GM13976 (cell line): ENCODE measurements around the gene MRPL24.

Experiments used
- DNase-seq: peaks from one replicate; pipeline ENCODE4 v3.0.0; 2012; ENCODE audit warnings: low spot score
- in situ Hi-C: fragments of 300-500 bp; cut with MboI; formaldehyde crosslinking; loops from one replicate; pipeline ENCODE4 v1.12.0; 2022; ENCODE audit warnings: low sequenced_read_pairs, mixed read lengths, inconsistent platforms; ENCODE audit not compliant: unreplicated experiment
- TF ChIP-seq, protein P1 (sequence below): IDR thresholded peaks from 2 replicates; pipeline ENCODE4 v1.5.1; 2012; ENCODE audit warnings: borderline replicate concordance, mild to moderate bottlenecking; ENCODE audit not compliant: insufficient read depth; ENCODE audit errors: extremely low read depth, missing control alignments, control extremely low read depth

Gene MRPL24

DNA sequence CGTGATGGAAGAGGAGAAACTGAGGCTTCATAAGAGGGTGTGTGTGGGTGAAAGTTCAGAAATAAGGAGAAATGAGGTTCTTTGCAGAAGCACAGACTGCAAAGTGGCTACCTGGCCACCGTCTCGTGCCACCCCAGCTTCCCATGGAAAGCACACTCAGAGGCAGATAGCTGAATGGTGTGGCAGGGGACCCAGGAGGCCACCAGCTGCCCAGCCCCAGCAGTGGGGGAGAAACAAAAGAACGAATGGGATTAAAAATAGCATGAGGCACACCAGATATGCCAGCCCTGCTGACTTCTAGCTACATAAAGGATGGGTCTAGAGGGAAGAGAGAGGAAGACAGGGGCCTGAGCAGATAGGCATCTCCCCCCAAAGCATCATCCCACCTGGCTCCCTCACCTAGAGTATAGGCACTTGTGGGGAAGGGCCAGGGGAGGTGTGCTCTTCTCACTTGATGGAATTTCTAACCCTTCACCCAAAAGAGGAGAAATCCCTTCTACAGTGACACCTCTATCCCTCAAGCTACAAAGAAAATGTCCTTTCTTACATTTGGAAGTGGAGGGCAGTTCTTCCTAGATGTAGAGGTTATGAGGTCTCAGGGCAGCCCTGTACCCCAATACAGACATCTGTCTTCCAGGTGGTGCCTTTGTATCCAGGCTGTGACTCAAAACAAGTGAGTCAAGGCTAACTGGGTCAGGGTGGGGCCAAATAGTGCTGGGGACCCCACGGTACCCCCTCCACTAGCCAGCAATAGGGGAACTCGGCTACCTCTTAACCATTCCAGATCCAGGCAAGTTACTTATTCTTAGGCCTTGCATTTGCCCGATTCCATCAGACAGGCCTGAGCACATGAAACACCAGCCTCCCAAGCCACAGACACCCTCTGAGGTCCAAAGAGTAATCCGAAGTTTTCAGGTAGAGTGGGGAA, 7.1 kb upstream of the MRPL24 start:
- DNase-seq = no peak
- TF ChIP-seq, protein P1, sequence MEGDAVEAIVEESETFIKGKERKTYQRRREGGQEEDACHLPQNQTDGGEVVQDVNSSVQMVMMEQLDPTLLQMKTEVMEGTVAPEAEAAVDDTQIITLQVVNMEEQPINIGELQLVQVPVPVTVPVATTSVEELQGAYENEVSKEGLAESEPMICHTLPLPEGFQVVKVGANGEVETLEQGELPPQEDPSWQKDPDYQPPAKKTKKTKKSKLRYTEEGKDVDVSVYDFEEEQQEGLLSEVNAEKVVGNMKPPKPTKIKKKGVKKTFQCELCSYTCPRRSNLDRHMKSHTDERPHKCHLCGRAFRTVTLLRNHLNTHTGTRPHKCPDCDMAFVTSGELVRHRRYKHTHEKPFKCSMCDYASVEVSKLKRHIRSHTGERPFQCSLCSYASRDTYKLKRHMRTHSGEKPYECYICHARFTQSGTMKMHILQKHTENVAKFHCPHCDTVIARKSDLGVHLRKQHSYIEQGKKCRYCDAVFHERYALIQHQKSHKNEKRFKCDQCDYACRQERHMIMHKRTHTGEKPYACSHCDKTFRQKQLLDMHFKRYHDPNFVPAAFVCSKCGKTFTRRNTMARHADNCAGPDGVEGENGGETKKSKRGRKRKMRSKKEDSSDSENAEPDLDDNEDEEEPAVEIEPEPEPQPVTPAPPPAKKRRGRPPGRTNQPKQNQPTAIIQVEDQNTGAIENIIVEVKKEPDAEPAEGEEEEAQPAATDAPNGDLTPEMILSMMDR = no peak
- in situ Hi-C loops = no loop called here

DNA sequence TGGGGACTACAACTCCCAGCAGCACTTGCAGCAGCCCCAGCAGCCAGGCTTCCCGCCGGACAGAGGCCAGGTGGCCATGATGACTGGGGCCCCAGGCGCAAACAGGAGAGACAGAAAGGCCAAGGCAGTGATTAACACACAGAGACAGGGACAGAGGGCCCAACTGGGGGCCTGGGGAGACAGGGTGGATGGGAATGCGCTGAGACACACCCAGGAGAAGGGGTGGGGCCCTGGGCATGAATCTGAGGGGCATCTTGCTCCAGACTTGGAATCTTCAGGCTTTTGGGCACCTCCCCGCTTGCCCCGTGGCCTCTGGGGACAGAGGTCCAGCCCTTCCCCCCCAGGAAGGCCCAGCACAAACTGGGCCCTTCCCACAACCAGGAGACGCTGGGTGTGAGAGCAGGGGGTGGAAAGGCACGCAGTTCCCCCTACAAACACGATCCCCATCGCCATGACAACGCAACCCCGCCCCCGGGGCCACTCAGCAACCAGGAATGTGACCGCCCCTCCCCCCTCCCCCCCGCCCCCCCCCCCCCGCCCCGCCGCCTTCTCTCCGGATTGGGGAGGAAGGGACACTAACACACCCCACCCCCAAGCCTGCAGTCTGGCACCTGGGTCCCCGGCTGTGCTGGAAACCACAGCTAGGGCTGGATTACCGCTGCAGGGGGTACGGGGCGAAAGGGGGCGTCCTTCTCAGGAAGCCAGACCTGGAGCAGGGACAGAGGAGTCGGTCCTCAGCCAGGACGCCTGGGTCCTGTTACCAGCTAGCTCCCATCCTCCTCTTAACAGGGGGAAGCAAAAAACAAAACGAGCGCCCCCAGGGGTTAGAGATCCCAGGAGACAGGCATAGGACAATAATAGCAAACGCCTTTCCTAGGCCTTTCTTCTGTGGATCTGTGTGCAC, 6.1 kb upstream of the MRPL24 start:
- in situ Hi-C loops = no loop called here
- TF ChIP-seq, protein P1 = no peak
- peak; percentile 78 for DNase-seq

DNA sequence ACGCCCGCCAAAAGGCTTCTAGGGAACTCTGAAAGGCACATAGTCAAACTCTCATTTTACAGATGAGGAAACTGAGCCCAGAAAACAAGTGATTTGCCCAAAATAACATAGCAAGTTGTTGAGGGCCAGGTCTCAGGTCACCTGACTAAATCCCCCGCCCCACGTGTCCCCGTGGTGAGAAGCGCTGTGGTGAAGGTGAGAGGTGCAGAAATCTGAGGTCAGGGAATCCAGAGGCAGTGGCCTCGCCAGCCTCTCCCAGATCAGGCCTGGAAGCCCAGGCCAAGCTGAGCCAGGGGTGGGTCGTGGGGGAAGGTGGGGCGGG, 5.5 kb upstream of the MRPL24 start:
- DNase-seq = no peak
- TF ChIP-seq, protein P1 = no peak
- in situ Hi-C loops = no loop called here

DNA sequence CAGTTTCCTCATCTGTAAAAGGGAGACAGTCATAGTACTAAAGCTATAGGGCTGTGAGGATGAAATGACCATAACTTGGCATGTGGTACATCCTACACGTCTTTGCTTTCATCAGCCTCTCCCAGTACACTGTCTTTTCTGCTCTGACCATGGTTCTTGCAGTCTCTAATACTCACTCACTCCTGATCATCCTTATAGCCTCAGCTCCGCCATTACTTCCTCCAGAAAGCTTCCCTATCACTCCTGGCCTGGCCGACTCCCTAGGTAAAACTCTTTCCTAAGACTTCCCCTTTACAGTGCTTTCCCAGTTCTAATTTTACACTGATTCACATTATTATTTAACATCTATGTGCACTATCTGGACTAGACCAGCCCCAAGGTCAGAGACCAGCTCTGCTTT, 5.0 kb upstream of the MRPL24 start:
- in situ Hi-C loops = no loop called here
- no peak for DNase-seq
- TF ChIP-seq, protein P1 = no peak

DNA sequence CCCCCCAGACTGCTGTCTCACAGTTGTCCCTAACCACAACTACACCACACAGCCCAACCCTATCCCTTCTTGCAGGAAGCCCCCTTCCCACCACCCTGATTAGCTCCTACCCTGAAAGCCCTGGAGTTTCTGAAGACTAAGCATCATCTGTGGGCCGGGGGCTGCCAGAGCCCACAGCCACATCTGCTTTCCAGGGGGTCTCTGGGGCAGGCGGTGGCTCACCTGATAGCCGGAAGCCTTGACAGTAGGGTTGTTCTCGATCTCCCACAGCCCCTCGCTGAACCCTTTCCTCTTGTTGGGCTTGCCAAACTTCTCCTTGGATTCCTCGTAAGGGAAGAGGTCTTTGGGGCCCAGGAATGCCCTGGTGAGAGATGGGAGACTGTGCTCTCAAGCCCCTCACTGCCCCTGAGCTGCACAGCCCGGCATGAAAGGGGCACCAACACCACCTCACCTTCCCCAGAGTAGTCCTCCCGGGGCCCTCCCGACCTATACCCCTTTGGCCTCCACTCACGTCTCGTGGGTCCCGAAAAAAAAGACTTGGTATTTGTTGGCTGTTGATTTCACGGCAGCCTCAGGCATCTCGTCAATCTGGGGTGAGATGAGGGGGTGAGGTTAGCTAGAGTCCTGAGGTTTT, 4.0 kb upstream of the MRPL24 start:
- in situ Hi-C loops = no loop called here
- no peak for DNase-seq
- TF ChIP-seq, protein P1 = no peak

DNA sequence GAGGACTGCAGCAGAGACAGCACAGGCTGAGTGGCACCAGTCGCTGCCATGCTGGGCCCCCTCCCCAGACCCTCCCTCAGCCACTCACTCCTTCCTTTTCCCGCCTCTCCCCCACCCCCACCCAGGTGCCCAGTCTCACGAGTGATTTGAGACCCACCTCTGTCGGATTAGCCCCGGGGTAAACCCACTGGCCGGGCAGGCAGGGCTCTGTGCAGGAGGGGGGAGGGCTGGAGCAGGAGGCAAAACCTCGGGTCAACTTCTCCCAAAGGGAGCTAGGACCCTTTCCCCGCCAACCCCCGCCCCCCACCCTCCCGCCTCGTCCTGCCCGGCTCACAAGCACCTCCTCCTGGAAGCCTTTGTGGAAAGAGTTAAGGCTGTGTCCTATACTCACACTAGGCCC, 3.5 kb upstream of the MRPL24 start:
- TF ChIP-seq, protein P1 = no peak
- in situ Hi-C loops = no loop called here
- no peak for DNase-seq
